HG02642 (cell line): ENCODE measurements around the gene ZAR1L.

Experiments
- ATAC-seq: cut with Tn5 transposase; IDR thresholded peaks from one replicate; pipeline ENCODE4 v1.9.1; 2021; ENCODE audit warnings: mild to moderate bottlenecking; ENCODE audit not compliant: unreplicated experiment, poor library complexity

ZAR1L gene

GRCh38 chr13:32257649-32258048 lies 57.5 kb downstream of the ZAR1L start:
- no peak for ATAC-seq

GRCh38 chr13:32256243-32256642 lies 58.9 kb downstream of the ZAR1L start:
- no peak for ATAC-seq

- ATAC-seq: no peak
Observed at GRCh38 chr13:32255724-32256109, 59.4 kb downstream of the ZAR1L start.

- ATAC-seq: no peak
Observed at GRCh38 chr13:32254916-32255723, 60.0 kb downstream of the ZAR1L start.

GRCh38 chr13:32254416-32254815 lies 60.7 kb downstream of the ZAR1L start:
- no peak for ATAC-seq

- no peak for ATAC-seq
Observed at GRCh38 chr13:32253911-32254399, 61.2 kb downstream of the ZAR1L start.
